G401 (cell line): Measurements from ENCODE around the gene TNNC2. TPM values are rescaled to one million over a fixed set of nuclear protein-coding genes. Genes with fewer than 3 reads are reported as not detected.

ENCODE experiments used
- DNase-seq: peaks from one replicate; pipeline ENCODE4 v3.0.0-alpha.2; 2015; ENCODE audit warnings: low spot score
- in situ Hi-C: cut with HindIII; loops from 2 replicates; pipeline ENCODE4 v1.10.0; 2016; ENCODE audit warnings: low sequenced_read_pairs, mixed read lengths
- total RNA-seq: library from RNA; depleted of rRNA; stranded (reverse); fragments of >200 nt; shearing (Covaris generic); gene quantifications from 2 replicates; pipeline ENCODE4 v1.2.3, GENCODE V29; 2014; rRNA removed

Gene TNNC2
- total RNA-seq, 1 experiment from 2014 or later: 1.3 TPM

DNA sequence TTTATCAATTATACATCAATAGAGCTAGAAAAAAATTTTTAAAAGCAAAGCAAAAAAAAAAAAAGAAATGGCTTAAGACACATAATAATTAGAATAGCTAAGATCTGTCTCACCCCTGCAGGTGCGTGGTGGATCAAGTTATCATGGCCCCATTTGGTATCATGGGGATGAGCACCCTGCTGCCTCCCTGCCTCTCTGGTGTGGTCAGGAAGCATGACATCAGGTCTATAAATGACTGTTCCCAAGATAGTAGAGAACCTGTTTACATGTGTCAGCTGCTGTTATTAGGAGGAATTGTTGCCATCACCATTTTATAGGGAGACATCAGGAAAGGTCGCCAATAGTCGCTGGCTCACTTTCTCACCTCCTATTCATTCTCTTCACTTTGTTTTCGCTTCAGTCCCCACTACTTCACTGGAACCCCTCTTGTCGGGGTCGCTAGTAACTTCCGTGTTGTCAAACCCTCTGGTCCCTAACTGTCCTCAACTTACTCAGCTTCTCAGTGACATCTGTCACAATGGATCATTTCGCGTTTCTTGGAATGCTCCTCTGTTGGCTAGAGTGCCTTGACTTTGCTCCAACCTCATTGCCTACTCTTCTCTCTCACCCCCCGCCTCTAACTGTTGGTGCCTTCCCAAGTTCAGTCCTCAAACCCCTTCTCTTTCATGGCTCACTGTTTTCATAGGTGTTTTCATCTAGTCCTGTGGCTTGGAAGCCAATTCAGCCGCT lies 30.6 kb downstream of the TNNC2 start:
- DNase-seq: no peak
- in situ Hi-C loops: no loop called here

GRCh38 chr20:45792317-45793118 lies 34.6 kb downstream of the TNNC2 start:
- no peak for DNase-seq
- in situ Hi-C loops: no loop called here

DNA sequence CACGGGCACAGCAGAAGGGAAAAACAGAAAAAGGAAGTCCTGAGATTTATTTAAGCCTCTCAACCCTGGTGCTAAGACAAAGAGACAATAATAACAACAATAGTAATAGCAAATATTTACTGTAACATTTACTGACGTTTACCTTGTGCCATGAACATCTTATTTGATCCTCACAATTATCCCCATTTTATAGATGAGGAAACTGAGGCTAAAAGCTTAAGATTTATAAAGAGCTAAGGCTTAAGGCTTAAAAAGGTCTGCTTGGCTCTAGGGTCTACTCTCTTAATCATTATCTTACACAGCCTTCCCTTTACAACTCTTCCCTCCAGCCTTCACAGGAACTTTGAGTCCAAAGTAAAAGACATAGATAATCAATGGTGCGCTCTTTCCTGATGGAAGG lies 38.8 kb downstream of the TNNC2 start:
- DNase-seq: no peak
- in situ Hi-C loops: no loop called here

GRCh38 chr20:45783656-45784294 lies 43.3 kb downstream of the TNNC2 start:
- in situ Hi-C loops: no loop called here
- peak; percentile 5 for DNase-seq

DNA sequence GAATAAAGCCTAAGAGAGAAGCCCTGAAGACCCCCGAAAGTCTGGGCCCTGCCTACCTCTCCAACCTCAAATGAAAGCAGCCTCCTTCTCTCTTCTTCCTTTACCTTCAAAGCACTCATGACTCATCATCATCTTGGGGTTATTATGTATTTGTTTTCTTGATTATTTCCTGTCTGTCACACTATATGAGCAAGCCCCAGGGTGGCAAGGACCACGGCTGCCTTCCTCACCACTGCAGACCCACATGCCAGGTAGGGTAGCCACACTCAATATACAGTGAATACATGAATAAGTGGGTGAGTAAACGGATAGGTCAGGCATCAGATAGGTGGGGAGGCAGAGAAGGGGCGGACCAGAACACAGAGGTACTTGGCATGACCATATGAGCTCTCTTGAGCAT lies 44.2 kb downstream of the TNNC2 start:
- DNase-seq: no peak
- in situ Hi-C loops: no loop called here

DNA sequence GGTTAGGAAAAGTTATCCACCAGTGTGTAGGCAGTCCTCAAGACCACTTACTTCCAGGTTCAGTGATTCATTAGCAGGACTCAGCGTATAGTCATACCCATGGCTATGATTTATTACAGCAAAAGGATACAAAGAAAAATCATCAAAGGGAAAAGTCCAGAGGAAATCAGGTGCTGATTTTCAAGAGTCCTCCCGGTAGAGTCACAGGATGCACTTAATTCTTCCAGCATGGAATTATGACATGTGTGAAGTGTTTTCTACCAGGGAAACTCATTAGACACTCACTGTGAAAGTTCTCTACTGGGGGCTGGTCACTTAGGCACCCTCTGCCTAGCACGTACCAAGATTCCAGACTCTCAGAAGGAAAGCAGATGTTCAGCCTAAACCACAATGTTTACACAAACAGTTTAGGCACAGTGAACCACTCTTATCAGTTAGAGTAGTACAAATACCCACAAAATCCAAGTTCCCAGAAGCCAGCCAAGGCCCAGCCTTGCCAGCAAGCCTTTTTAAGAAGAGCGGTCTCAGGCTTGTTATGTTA lies 45.7 kb downstream of the TNNC2 start:
- in situ Hi-C loops: no loop called here
- DNase-seq: no peak

DNA sequence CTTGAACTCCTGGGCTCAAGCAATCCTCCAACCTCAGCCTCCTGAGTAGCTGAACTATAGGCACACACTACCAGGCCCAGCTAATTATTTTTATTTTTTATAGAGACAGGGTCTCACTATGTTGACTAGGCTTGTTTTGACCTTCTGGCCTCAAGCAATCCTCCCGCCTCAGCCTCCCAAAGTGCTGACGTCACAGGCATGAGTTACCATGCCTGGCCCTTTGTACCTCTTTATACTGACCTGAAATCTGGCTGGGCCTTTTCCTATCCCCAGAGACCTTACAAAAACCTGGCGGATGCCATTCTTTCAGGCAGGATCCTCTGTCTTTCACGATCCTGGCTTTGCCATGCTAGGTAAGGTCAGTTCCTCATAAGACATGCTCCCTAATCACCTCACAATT lies 47.0 kb downstream of the TNNC2 start:
- no peak for DNase-seq
- in situ Hi-C loops: no loop called here

GRCh38 chr20:45779011-45779915 lies 47.8 kb downstream of the TNNC2 start:
- DNase-seq: no peak
- in situ Hi-C loops: no loop called here

- DNase-seq: no peak
- in situ Hi-C loops: no loop called here
Observed at GRCh38 chr20:45776931-45777330, 50.2 kb downstream of the TNNC2 start.

- in situ Hi-C loops: no loop called here
- DNase-seq: no peak
Observed at GRCh38 chr20:45775411-45775810, 51.7 kb downstream of the TNNC2 start.

DNA sequence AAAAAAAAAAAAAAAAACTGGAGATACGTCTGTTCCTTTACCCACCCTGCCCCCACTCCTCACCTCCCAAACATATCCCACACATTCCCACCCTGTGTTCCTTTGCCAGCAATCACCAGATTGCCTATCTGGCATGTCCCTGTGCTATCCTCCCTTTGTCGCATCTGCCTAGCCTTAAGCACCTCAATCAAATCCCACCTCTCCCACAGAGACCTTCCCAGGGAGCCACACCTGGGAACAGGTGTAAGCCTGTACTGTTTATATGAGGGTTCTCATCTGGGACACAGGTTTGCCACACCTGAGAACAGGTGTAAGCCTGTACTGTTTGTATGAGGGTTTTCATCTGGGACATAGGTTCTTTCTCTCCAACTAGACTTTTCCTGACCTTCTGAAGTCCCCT lies 52.2 kb downstream of the TNNC2 start:
- no peak for DNase-seq
- in situ Hi-C loops: loop anchor here (25.0 kb wide), 1 partner anchor 463 kb away; the partner anchor contains the start of genes MATN4 and RBPJL

Other genes starting within 250 kb of the TNNC2 start
- gene WFDC8, start 248.0 kb downstream of the TNNC2 start, total RNA-seq: not detected in 2 replicates
- gene WFDC10A, start 197.6 kb downstream of the TNNC2 start, total RNA-seq: not detected in 2 replicates
- not detected in 2 replicates for gene WFDC9, start 196.0 kb downstream of the TNNC2 start, total RNA-seq
- gene WFDC11, start 157.1 kb downstream of the TNNC2 start, total RNA-seq: not detected in 2 replicates
- gene WFDC13, start 125.3 kb downstream of the TNNC2 start, total RNA-seq: not detected in 2 replicates
- gene WFDC10B, start 122.3 kb downstream of the TNNC2 start, total RNA-seq: not detected in 2 replicates
- gene SPINT4, start 105.0 kb downstream of the TNNC2 start, total RNA-seq: not detected in 2 replicates
- not detected in 2 replicates for gene WFDC3, start 35.4 kb downstream of the TNNC2 start, total RNA-seq
- 40.4 and 43.3 TPM in 2 replicates for gene DNTTIP1, start 35.4 kb downstream of the TNNC2 start, total RNA-seq
- gene UBE2C, start 14.7 kb downstream of the TNNC2 start, total RNA-seq: 75.4 and 83.0 TPM in 2 replicates
- gene SNX21, start 6.5 kb upstream of the TNNC2 start, total RNA-seq: 26.5 and 45.6 TPM in 2 replicates
- gene ACOT8, start 30.1 kb upstream of the TNNC2 start, total RNA-seq: 32.4 and 43.3 TPM in 2 replicates
- 2.9 and 4.9 TPM in 2 replicates for gene ZSWIM3, start 30.3 kb upstream of the TNNC2 start, total RNA-seq
- 9.6 and 11.3 TPM in 2 replicates for gene ZSWIM1, start 53.9 kb upstream of the TNNC2 start, total RNA-seq
- gene SPATA25, start 60.3 kb upstream of the TNNC2 start, total RNA-seq: 1.0 TPM in 1 of 2 replicates, not detected in the other
- 6.6 and 7.0 TPM in 2 replicates for gene NEURL2, start 63.9 kb upstream of the TNNC2 start, total RNA-seq
- 20.7 and 28.9 TPM in 2 replicates for gene CTSA, start 64.0 kb upstream of the TNNC2 start, total RNA-seq
- gene PLTP, start 84.8 kb upstream of the TNNC2 start, total RNA-seq: 129 and 156 TPM in 2 replicates
- gene PCIF1, start 107.4 kb upstream of the TNNC2 start, total RNA-seq: 11.6 and 17.7 TPM in 2 replicates
- 7.2 and 11.1 TPM in 2 replicates for gene ZNF335, start 144.9 kb upstream of the TNNC2 start, total RNA-seq
- gene MMP9, start 181.6 kb upstream of the TNNC2 start, total RNA-seq: not detected in 2 replicates
- 0.03 and 0.43 TPM in 2 replicates for gene SLC12A5, start 201.9 kb upstream of the TNNC2 start, total RNA-seq